Activated T-helper 9 cell treated with anti-CD3 and anti-CD28 coated beads, Interleukin-2, amount 50 U/mL, for 16 hours (primary cell): ENCODE measurements around the gene TTYH3.
"Not testable (repeated sequence)": the region's sequence is repeated elsewhere in the genome, so short reads cannot be mapped to it uniquely, and the experiment has no call there.

Source experiments
- DNase-seq: peaks from one replicate; pipeline ENCODE4 v3.0.0-alpha.2; 2020; ENCODE audit warnings: low read depth

Gene TTYH3

DNA sequence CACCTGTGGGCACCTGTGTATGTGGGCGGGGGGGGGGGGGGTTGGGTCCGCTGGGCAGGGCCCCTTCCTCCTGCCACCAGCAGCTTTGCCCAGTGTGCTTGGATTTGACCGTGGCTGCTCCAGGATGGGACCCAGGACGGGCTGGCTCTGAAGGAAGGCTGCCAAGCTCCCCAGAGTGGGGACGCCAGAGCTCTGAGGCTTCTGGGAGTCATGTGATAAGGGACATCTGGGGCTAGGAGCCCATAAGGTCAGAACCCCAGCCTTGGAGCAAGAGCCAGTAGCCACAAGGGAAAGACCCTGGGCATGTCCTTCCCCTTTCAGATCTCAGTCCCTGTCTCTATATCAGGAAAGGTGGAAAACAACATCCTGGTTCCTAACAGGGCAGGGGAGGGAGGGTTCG is 34.4 kb downstream of the TTYH3 start:
- no peak for DNase-seq

DNA sequence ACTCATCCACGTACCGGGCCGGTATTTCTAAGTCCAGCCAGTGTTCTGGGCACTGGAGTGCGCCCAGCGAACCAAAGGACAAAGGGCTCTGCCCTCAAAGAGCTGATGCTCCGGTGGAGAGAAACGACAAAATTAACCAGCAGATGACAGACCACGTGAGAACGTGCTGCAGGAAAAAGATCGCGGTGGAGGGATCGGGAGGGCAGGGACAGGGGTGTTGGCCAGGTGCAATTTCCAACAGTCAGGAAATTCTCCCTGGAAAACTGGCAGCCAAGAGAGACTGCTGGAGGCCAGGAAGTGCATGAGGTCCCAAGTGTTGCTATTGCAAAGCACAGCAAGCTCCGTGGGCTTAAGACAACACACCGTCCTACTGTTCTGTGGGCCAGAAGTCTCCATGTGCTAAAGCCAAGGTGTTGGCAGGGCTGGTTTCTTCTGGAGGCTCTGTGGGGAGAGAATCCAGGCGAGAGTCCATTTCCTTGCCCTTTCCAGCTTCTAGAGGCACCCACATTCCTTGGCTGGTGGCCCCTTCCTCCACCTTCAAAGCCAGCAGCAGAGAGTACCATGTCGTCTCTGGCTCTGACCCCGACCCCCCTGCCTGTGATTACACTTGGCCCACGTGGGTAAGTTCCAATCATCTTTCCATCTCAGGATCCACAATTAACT is 34.9 kb downstream of the TTYH3 start:
- DNase-seq: no peak

DNA sequence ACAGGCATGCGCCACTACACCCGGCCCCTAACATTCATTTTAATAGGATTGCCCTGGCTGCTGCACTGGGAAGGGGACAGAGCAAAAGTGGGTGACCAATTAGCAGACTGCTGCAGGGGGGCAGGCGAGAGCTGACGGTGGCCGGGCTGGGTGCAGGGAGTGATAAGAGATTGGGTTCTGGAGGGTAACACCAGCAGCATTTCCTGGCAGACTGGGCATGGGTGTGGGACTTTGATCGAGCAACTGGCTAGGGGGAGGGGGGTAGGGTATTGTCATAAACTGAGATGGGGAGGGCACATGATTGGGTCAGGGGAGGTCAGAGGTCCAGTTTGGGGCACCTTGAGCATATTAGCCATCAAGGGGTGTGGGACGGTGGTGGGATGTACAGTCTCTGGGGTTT is 36.1 kb downstream of the TTYH3 start:
- no peak for DNase-seq

GRCh38 chr7:2668401-2668800 is 36.6 kb downstream of the TTYH3 start:
- no peak for DNase-seq

DNA sequence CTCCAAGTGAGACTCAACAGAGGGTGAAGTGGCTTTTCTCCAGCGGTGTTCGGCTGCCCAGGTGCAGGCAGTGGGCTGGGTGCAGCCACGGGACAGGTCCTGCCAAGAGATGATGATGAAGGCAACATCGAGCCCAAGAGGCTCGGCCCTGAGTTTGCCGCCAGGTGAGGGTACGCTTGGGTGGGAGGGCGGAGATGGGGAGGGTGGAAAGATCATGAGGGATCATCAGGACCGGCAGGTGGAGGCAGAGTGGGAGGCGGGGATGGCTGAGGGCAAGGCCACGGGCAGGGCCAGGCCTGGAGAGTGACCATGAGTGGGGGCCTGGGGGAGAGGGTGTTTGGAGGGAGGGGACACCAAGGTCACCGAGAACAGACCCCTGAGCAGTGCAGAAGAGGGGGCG is 38.4 kb downstream of the TTYH3 start:
- no peak for DNase-seq

- DNase-seq: peak; percentile 44
Measured at GRCh38 chr7:2670720-2671391, 39.1 kb downstream of the TTYH3 start.

DNA sequence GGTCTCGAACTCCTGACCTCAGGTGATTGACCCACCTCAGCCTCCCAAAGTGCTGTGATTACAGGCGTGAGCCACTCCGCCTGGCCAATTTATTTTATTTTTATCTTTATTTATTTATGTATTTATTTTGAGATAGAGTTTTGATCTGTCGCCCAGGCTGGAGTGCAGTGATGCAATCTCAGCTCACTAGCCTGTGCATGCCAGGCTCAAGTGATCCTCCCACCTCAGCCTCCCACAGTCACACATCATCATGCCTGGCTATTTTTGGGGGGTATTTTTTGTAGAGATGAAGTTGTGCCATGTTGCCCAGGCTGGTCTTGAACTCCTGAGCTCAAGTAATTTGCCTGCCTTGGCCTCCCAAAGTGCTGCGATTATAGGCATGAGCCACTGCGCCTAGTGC is 41.4 kb downstream of the TTYH3 start:
- DNase-seq: not testable (repeated sequence)

DNA sequence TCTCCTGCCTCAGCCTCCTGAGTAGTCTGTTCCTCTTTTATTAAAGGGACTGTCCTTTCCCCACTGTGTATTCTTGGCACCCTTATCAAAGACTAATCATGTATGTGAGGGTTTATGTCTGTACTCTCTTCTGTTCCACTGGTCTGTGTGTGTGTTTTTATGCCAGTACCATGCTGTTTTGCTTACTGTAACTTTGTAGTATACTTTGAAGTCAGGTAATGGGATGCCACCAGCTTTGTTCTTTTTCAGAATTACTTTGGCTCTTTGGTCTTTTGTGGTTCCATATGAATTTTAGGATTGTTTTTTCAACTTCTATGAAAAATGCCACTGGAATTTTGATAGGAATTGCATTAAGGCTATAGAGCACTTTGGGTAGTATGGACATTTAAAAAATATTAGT is 42.1 kb downstream of the TTYH3 start:
- DNase-seq: no peak

GRCh38 chr7:2675256-2675764 is 43.5 kb downstream of the TTYH3 start:
- no peak for DNase-seq

DNA sequence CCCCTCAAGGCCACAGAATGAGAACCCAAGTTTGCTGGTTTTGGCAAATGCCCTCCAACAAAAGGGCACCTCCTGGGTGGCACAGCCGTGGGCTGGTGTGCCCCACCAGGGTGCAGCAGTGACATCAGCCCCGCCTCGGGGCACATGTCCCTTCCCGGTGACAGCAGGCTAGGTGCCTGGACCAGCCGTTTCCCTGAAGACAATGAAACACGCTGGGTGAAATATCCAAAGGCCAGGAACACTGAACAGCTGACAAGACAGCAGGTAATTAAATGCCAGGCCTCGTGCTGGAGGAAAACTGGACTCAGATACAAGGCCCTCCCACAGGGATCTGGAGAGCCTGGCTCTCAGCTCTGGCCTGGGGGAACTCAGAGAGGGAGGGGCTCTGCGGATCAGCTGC is 44.8 kb downstream of the TTYH3 start:
- DNase-seq: not testable (repeated sequence)

DNA sequence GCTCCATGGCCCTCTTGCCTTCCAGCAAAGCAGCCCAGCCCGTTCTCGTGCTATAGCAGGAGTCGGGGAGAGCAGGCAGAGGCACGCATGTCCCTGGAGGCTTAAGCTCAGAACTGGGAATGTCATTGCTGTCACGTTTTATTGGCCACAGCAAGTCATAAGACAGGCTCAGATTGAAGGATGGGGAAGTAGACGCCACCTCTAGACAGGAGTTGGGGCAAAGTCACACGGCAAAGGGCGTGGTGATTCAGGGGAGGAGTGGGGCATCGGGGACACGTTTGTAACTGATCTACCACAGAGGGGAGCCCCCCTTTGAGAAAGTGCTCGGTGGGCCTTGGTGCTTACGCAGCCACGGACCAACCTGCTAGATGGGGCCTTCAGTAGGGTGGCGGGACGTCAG is 46.7 kb downstream of the TTYH3 start:
- DNase-seq: not testable (repeated sequence)

GRCh38 chr7:2679135-2680127 is 47.6 kb downstream of the TTYH3 start:
- not testable (repeated sequence) for DNase-seq

DNA sequence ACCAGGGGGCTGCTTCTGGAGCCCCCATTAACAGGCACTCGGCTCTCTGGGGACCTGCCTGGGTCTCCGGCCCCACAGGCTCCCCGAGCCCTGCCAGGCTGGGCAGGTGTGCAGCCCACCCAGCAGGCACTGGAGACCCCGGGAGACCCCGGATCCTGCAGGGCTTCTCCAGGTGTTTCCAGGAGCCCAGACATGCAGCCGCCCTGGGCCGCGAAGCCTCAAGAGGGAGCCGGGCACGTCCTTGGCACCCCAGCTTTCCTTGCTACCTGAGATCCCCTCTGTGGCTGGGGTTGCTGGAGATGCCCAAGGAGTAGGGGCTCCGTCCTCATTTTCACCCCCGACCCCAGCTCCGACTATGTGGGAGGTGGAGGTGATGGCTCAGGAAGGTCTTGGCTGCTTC is 48.5 kb downstream of the TTYH3 start:
- DNase-seq: no peak

DNA sequence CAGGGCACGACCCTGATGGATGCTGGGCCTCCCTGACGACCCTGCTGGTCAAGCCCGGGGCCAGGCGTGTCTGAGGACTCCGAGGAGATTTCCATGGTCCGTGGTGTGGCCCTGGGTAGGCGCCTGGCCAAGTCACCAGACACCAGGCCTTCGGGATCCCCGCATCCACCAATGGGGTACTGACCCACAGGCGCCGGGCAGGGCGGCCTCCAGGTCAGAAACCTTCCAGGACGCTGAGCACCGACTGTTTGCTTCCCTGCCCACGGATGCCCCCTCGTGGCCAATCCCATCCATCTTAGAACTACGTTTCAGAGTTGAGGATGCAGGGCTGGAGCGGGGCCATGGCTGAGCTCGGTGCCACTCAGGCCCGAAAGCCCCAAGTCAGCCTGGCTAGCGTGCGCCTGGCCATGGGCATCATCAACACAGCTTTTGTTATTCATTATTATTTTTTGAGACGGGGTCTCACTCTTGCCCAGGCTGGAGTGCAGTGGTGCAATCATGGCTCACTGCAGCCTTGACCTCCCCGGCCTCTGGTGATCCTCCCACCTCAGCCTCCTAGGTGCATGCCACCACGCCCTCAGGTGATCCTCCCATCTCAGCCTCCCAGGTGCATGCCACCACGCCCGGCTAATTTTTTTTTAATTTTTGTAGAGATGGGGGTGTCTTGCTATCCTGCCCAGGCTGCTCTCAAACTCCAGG is 49.2 kb downstream of the TTYH3 start:
- DNase-seq: peak; percentile 26

GRCh38 chr7:2681929-2682799 is 50.4 kb downstream of the TTYH3 start:
- DNase-seq: no peak

DNA sequence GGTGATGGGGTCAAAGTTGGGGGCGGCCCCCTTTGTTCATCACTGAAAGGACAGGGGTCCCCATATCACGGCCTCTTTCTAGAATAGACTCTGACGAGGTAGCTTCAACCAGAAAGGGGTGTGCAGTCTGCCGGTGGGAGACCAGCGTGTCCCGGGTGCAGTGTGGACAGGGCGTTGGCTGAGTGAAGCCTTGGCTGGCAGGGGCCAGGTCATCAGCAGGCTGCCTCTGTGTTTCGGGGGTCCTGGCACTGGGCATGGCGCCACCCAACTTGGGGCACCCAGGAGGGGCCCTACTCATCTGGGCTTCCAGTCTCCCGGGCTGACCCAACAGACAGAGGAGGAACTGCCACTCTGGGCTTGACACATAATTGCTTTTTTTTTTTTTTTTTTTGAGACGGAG is 52.7 kb downstream of the TTYH3 start:
- no peak for DNase-seq

DNA sequence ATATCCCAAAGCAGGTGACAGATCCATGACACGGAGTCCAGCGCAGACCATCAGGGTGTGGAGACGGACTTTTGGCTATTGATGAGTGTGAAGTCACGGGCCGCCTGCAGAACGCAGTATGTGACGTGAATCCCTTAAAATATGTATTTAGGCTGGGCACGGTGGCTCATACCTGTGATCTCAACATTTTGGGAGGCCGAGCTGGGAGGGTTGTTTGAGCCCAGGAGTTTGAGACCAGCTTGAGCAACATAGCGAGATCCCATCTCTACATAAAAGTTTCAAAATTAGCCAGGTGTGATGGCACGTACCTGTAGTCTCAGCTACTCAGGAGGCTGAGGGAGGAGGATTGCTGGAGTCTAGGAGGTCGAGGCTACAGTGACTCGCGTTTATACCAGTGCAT is 54.3 kb downstream of the TTYH3 start:
- no peak for DNase-seq

GRCh38 chr7:2687338-2687869 is 55.6 kb downstream of the TTYH3 start:
- no peak for DNase-seq

DNA sequence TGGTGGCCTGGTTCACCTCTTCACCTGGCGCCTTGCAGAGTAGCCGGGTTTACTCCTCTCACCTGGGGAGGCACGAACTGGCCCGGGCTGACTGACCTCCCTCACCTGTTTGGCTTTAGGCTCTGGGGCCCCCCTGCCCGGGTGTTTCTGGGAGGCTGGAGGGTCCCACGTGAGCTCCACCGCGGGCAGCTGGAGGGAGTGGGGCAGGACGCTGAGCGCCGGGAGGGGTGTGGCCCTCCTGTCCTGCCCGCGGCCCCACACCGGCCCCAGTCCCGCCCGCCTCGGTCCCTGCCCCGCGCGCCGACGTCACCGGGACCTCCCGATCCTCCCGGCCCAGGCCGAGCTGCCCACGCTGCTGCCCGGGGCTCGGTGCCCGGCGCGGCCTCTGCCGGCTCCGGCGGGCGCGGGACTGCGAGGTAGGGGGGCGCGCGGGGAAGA is 56.1 kb downstream of the TTYH3 start, which contains the start of gene AMZ1:
TSS of gene AMZ1 (plus strand) at position 322 of the 438 bp plus-strand sequence. CDS start 12,250 bp downstream, outside the sequence.
- DNase-seq: no peak
